Activated B cell treated with CpG ODN at 0.5 μM for 24 hours (primary cell): ENCODE measurements around the gene CACTIN. TPM values are rescaled to one million over a fixed set of nuclear protein-coding genes. Genes with fewer than 3 reads are reported as not detected.

Experiments
- ATAC-seq: fragments of 200-7000 bp; cut with Tn5 transposase; one replicate; pipeline ENCODE4 v1.10.0; 2021; ENCODE audit warnings: low read depth, mild to moderate bottlenecking, moderate library complexity
- CTCF ChIA-PET: fragments of 350-600 bp; sonication (Branson Sonifier 250); formaldehyde crosslinking; loops from one replicate; lab custom pipeline; 2021; ENCODE audit warnings: antibody characterized with exemption; lab: Charles Lee
- POLR2A ChIA-PET: fragments of 350-600 bp; sonication (Branson Sonifier 250); formaldehyde crosslinking; loops from one replicate; lab custom pipeline; 2021; ENCODE audit warnings: antibody characterized with exemption; lab: Charles Lee
- DNase-seq: peaks from one replicate; pipeline ENCODE4 v3.0.0; 2022
- H3K27ac Mint-ChIP-seq: one replicate; pipeline ENCODE4 v1.8.0; 2020; ENCODE audit warnings: mixed read lengths
- H3K27me3 Mint-ChIP-seq: one replicate; pipeline ENCODE4 v1.8.0; 2021; ENCODE audit warnings: mixed read lengths
- H3K36me3 Mint-ChIP-seq: one replicate; pipeline ENCODE4 v1.8.0; 2021; ENCODE audit warnings: low read depth, mixed read lengths
- H3K4me1 Mint-ChIP-seq: one replicate; pipeline ENCODE4 v1.8.0; 2021; ENCODE audit warnings: mixed read lengths
- H3K4me3 Mint-ChIP-seq: one replicate; pipeline ENCODE4 v1.8.0; 2020; ENCODE audit warnings: mild to moderate bottlenecking, mixed read lengths
- H3K9me3 Mint-ChIP-seq: one replicate; pipeline ENCODE4 v1.8.0; 2020; ENCODE audit warnings: mixed read lengths
- CTCF ChIP-seq: fragments of 200-600 bp; IDR thresholded peaks from one replicate; pipeline ENCODE4 v1.8.0; 2022; ENCODE audit warnings: antibody characterized with exemption, mild to moderate bottlenecking
- intact Hi-C: fragments of 100-400 bp; cut with micrococcal nuclease; formaldehyde crosslinking; loops from one replicate; pipeline ENCODE4 v1.15.1; 2024
- total RNA-seq: library from RNA; stranded (reverse); gene quantifications from 2 replicates; pipeline ENCODE4 v1.2.3, GENCODE V29; 2022

CACTIN gene
- total RNA-seq, 1 donor from 2014 or later, result 48.1 TPM

DNA sequence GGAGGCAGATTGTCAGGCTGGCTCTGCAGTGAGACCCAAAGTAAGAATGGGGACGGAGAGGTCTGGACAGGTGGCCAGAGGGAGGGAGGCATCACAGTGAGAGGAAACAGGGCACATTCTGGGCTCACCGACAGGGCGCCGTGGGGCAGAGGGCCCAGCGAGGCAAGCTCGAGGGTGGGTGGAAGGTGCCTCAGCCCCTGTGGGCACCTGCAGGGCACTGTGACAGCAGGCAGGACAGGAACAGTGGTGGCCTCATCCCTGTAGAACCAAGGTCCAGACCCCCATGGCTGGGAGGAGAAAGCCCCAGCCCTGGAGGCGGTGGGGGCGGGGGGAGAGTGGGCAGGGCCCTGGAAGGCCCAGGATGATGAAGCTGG, 46.0 kb upstream of the CACTIN start:
- Mint-ChIP-seq H3K4me1 (peaks cover 32% of the 10 kb centered on the region), H3K27ac (no peak overlapping the region), H3K27me3 (no peaks in the 10 kb centered on the region), H3K9me3 (no peaks in the 10 kb centered on the region), H3K4me3 (no peak overlapping the region), H3K36me3 (peaks cover 6% of the 10 kb centered on the region)
- CTCF ChIA-PET, result interaction anchor here (0.7 to 1.3 kb wide), 3 partner anchors 18 to 29 kb away, joined by 3 read pairs; no protein-coding TSS in a partner anchor
- intact Hi-C loops, result no loop called here
- TF ChIP-seq CTCF, result no peak
- ATAC-seq (no peak), DNase-seq (no peak)
- POLR2A ChIA-PET, result no interaction called here

GRCh38 chr19:3671680-3672574, 45.3 kb upstream of the CACTIN start:
- Mint-ChIP-seq H3K4me3 (peak overlapping the region; percentile 35), H3K9me3 (no peaks in the 10 kb centered on the region), H3K36me3 (peaks cover 7% of the 10 kb centered on the region), H3K4me1 (peaks cover 30% of the 10 kb centered on the region), H3K27ac (no peak overlapping the region), H3K27me3 (no peaks in the 10 kb centered on the region)
- ATAC-seq, result peak; percentile 51
- intact Hi-C loops, result loop anchor here (2.0 kb wide), 1 partner anchor 17 kb away; no protein-coding TSS in a partner anchor
- ChIA-PET CTCF (interaction anchor here (0.7 to 1.3 kb wide), 3 partner anchors 19 to 30 kb away, joined by 3 read pairs; no protein-coding TSS in a partner anchor), POLR2A (interaction anchor here (0.5 to 0.9 kb wide), 2 partner anchors 27 to 233 kb away, joined by 3 read pairs; no protein-coding TSS in a partner anchor)
- TF ChIP-seq CTCF, result no peak
- no peak for DNase-seq

DNA sequence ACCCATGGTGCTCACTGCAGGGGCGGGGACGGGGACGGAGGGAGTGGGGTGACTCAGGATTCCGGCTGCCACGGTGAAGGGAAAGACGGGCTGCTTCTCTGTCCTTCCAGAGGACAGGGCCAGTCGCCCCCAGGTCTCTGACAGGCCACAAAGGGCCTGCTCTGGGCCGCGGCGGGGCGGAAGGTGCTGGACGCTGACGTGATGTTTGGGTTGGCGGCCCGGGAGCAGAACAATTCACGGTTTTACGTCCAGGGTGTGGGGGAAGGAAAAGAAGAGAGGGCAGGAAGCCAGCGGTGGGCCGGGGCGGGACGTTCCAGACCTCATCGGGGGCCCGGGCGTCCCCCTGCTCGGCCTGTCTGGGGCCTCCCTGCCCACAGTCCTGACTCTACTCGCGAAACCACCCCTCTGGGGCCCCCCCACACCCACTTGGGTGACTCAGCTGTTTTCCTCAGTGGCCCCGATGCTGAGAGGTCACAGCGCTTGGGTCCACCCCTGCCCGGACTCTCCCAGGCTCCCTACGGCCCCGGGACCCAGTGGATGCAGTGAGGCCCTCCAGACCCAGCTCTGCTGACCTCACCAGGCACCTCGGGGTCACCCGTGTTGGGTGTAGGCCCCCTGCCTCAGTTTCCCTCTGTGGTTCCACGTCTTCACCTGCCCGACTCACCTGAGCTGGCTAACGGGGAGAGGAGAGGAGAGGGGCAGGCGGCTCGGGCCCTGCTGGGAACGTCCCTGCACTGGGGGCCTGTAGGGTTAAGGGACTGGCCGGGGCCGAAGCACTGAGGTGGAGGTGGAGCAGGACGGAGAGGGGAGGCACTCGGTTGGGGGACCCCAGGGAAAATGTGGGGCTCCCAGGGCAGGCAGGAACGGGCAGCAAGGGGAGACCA, 44.4 kb upstream of the CACTIN start:
- Mint-ChIP-seq H3K36me3 (peaks cover 10% of the 10 kb centered on the region), H3K4me3 (peak overlapping the region; percentile 67), H3K9me3 (no peaks in the 10 kb centered on the region), H3K27me3 (no peaks in the 10 kb centered on the region), H3K4me1 (peaks cover 36% of the 10 kb centered on the region), H3K27ac (no peak overlapping the region)
- TF ChIP-seq CTCF, result no peak
- POLR2A ChIA-PET, result interaction anchor here (0.9 kb wide), 1 partner anchor 28 kb away, joined by 3 read pairs; no protein-coding TSS in a partner anchor
- CTCF ChIA-PET, result interaction anchor here (1.3 kb wide), 1 partner anchor 27 kb away, joined by 3 read pairs; no protein-coding TSS in a partner anchor
- intact Hi-C loops, result loop anchor here (2.0 kb wide), 1 partner anchor 18 kb away; no protein-coding TSS in a partner anchor
- peak; percentile 47 for ATAC-seq
- no peak for DNase-seq

- Mint-ChIP-seq H3K27me3 (no peaks in the 10 kb centered on the region), H3K4me1 (peaks cover 44% of the 10 kb centered on the region), H3K9me3 (no peaks in the 10 kb centered on the region), H3K4me3 (no peak overlapping the region), H3K36me3 (peaks cover 10% of the 10 kb centered on the region), H3K27ac (no peak overlapping the region)
- intact Hi-C loops, result loop anchor here (2.0 to 5.0 kb wide), 2 partner anchors 19 to 532 kb away; no protein-coding TSS in a partner anchor
- ChIA-PET POLR2A (no interaction called here), CTCF (no interaction called here)
- no peak for ATAC-seq
- no peak for DNase-seq
- TF ChIP-seq CTCF, result no peak
These were observed 43.6 kb upstream of the CACTIN start for GRCh38 chr19:3669947-3670795.
